GM18861 (cell line): ENCODE data around the gene MYEOV.

Experiments
- ATAC-seq: cut with Tn5 transposase; IDR thresholded peaks from one replicate; pipeline ENCODE4 v1.9.1; 2021; ENCODE audit not compliant: unreplicated experiment

The MYEOV gene

GRCh38 chr11:69286374-69287371 is 7.3 kb upstream of the MYEOV start:
- no peak for ATAC-seq

GRCh38 chr11:69287968-69288882 is 5.7 kb upstream of the MYEOV start:
- ATAC-seq: no peak

DNA sequence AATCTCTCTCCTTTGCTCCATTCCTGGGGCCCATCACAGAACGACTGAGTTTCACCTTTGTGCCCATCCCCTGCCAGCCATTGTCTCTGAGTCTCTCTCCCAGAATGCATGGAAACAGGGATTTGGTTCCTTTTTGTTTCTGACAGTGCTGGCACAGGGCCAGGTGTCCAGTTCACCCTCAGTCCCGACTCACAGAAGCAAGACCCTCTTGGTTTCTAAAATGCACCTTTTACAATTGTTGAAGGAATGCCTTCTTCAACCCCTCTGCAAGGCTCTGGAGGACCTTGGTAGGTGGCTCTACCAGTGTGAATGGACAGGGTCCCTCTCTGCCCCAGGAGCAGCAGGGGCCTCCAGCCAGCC is 5.1 kb upstream of the MYEOV start:
- ATAC-seq: no peak

DNA sequence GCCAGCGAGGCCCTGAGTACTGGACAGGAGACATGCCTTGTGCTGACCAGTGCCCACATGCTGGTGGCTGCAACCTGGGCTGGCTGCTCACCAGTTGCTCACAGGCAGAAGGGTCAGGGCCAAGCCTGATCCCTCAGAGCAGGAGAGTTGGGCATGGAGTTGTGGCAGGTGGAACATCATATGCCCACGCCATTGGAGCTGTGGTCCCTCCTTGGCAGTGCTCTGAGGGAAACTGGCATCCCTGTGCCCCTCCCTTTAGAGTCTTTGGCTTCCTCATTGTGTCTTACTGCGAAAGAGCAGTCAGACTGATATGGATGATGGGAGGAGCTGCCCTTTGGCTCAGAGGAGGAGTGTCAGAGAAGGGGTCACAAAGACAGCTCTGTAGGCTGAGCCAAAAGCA is 3.1 kb upstream of the MYEOV start:
- no peak for ATAC-seq

DNA sequence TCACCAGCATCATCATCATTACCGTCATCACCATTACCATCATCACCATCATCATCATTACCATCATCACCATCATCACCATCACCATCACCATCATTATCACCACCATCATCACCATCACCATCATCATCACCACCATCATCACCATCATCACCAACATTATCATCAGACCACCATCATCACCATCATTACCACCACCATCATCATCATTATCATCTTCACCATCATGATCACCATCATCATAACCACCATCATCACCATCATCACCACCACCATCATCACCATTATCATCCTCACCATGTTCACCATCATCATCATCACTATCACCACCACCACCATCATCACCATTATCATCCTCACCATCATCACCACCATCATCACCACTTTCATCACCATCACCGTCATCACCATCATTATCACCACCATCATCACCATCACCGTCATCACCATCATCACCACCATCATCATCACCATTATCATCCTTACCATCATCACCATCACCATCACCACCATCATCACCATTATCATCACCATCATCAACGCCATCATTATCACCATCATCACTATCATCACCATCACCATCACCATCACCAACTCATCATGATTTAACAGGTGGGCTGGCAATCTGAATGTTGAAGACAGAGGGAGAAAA is 2.4 kb upstream of the MYEOV start:
- ATAC-seq: no peak

GRCh38 chr11:69292221-69292648 is 1.7 kb upstream of the MYEOV start:
- ATAC-seq: no peak

DNA sequence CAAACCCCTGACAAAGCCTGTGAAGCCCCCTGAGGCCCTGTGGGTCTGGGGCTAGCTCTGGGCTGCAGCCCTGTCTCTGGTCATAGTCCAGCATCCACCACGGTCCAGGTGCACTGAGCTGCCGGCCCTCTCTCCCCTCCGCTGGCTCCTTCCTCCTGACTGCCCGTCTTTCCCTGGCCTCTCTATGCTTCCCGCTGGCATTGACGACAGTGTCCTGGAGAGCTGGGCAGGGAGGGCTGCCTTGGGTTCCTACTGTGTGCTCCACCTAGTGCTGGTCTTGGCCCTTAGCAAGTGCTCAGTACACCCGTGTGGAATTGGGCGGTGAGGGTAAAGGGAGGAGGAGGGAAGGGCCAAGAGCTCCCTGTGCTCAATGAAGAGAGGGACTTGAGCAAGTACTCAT is 868 bp upstream of the MYEOV start:
- ATAC-seq: no peak

GRCh38 chr11:69294571-69295078 is 670 bp downstream of the MYEOV start:
- ATAC-seq: no peak

DNA sequence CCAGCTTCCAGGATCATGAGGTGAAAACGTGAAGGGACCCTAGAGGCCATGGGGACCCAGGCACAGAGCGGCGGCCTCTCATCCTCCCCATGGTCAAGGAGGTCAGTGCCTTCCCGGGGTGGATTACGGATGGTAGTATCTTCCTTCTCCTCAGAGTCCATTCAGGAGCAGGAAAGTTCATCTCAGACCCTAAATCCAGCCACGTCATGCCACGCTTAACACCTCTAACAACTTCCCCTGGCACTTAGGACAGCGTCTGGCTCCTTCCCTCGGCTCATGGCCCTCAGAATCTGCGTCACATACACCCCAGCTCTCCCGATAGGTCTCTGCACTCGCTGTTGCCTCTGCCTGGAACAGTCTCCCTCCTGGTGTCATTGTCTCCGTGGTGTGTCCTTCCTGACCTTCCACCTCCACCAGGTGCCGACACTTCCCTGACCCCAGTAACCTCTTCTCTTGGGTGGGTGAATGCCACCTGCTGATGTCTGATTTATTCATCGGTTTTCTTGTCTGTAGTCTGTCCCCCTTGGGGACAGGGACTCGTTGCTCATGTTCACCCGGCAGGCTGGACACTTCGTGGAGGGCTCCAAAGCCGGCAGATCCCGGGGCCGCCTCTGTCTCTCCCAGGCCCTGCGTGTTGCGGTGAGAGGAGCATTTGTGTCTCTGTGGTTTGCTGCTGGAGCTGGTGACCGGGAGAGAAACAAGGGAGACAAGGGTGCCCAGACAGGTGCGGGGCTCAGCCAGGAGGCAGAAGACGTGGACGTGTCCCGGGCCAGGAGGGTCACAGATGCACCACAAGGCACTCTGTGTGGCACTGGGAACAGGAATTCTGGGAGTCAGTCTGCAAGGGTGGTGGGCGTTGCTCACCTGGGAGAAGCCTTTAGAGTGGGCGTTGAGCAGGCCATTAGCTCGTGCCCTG is 1.4 kb downstream of the MYEOV start:
- no peak for ATAC-seq

DNA sequence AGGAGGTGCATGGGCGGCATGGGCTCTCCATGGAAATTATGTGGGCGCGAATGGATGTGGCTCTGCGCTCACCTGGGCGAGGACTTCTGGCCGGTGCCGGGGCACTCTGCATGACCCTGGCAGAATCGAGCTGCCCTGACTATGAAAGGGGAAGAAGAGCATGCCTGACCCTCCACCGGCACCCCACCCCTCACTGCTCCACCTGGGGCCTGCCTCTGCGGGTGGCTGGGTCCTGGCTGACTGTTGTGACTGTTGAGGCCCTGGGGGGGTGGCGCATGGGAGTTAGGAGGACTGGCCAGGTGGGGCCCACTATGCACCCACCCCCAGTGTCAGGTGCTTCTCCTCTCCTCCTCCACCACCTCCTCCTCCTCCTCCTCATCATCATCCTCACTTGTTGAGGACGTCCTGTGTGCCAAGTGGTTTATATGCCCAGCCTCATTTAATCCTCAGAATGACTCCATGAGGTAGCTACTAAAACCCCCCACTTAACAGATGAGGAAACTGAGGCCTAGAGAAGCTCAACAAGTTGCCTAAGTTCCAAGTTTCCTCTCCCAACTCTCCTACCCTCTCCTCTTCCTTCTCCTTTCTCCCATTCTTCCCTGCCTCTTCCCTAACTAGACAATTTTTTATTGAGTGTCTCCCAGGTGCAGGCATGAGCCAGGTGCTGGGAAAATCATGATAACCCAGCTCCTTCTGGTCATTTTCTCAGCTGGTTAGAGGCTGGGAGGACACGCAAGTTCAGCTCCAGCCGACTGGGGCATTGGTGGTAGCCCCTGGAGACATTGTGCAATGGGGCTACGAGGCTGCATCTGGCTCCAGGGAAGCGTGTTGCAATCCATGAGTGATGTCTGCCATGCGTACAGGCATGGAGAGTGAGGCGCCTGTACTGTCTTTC is 2.3 kb downstream of the MYEOV start:
- ATAC-seq: no peak

GRCh38 chr11:69296890-69297786 is 3.2 kb downstream of the MYEOV start:
- ATAC-seq: peak; percentile 47

- ATAC-seq: peak; percentile 30
Observed at GRCh38 chr11:69297787-69298266, 3.9 kb downstream of the MYEOV start.

GRCh38 chr11:69298267-69299022 is 4.5 kb downstream of the MYEOV start:
- peak; percentile 53 for ATAC-seq

GRCh38 chr11:69299023-69299461 is 5.1 kb downstream of the MYEOV start:
- no peak for ATAC-seq

DNA sequence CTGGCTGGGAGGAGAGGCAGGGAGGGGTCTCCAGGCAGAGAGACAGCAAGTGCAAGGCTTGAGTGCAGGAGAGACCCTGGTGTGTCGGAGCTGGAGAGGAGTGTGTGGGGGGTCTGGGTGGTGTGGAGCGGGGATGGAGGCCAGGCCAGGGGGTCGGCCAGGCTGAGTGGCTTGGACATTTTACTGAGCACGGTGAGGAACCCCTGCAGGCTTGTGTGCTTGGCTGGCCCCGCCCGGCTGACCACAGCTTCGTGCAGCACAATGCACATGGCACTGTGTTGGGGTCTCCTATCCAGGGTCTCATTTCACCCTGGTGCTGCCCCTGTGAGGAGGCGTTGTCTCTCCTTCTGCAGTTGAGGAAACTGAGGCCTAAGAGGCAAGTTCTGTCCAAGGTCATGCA is 5.6 kb downstream of the MYEOV start:
- ATAC-seq: no peak

DNA sequence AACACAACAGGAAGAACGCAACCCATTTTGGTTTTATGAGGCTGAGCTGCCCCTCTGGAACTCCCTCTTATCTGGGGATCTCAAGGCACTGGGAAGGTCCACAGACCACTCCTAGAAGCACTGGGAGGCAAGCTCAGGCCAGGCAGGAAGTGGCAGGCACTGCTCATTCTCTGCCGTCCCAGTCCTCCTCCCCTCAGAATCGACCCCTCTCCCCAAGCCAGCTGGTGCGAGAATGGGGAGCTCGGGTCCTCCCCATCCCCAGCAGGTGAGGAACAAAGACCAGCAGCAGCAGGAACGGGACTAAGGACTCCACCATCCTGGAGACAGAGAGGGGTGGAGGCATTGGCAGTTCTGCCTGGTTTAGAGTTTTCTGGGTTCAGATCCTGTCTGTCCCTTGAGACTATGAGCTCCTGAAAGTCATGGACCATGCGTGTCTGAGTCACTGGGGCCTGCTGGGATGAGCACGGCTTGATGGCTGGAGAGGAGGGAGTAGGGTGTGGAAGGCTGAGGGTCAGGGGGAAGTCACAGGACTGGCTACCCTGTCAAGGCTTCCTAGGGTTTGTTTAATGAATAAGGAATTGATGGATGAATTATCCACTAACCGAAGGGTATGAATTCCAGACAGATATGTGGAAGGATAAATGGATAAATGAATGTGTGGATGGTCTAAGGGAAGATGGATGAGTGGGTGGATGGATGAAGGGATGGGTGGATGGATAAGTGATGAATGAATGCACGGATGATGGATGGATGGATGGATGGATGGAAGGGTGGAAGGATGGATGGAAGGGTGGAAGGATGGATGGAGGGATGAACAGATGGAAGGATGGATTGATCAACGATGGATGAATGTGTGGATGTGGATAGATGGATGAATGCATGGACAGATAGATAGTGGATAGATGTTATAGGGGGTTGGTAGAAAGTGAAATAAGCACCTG is 6.4 kb downstream of the MYEOV start:
- ATAC-seq: no peak
